Activated CD4-positive, CD25-positive, alpha-beta regulatory T cell treated with anti-CD3 and anti-CD28 coated beads, Interleukin-2, amount 50 U/mL, for 72 hours (primary cell): ENCODE results near the gene ZNF281.
"Not testable (repeated sequence)": the region's sequence is repeated elsewhere in the genome, so short reads cannot be mapped to it uniquely, and the experiment has no call there.

ENCODE experiments used
- DNase-seq: peaks from one replicate; pipeline ENCODE4 v3.0.0; 2021

ZNF281 gene

GRCh38 chr1:200362421-200362820 lies 47.4 kb downstream of the ZNF281 start:
- no peak for DNase-seq

GRCh38 chr1:200359610-200360163 lies 50.1 kb downstream of the ZNF281 start:
- DNase-seq = no peak

- DNase-seq = not testable (repeated sequence)
Measured at GRCh38 chr1:200357925-200358324, 51.9 kb downstream of the ZNF281 start.

- no peak for DNase-seq
Measured at GRCh38 chr1:200355801-200356200, 54.0 kb downstream of the ZNF281 start.
